ENCODE results near the gene SUGCT.

The SUGCT gene

DNA sequence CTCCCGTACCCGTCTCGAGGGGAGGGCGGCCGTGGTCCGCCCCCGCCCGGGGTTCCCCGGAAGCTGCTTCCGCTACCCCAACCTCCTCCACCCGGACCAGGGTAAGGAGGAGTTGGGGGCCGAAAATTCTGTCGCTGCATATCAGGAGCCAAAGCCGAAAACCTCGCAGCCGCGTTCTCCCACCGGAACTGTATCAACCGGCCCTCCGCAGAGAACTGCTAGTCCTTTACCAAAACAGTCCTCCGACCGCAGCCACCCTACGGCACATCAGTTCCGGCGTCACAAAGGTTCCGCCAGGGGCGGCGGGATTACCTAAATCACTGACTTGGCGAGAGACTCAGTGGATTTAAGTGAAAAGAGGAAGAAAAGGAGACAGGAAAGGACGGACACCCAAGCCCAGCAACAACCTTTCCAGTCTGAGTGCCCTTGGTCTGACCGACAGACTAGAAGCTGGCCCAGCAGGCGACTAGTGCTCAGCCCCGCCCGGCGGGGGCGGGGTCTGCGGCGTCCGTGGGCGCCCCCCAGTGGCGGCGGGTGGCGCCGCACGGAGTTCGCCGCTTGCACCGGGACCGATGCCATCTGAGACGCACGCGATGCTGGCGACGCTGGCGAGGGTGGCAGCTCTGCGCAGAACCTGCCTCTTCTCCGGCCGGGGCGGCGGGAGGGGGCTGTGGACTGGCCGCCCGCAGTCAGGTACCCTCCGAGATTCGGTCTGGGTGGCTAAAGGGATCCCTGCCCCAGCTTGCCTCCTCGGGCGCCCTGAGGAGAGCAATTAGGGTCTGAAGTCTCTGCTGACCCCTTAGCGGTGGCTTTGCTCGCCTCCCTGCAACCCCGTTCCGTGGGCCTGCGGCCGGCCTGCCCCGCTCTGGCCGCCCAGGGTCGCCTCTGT is at the start of gene SUGCT, which contains the start of gene MPLKIP:
SUGCT (plus strand) TSS at position 578 of the 889 bp plus-strand sequence.
MPLKIP (minus strand) TSS at position 195 of the 889 bp plus-strand sequence; CDS start at position 140, 55 bp downstream.
- TF ChIP-seq, protein P1, sequence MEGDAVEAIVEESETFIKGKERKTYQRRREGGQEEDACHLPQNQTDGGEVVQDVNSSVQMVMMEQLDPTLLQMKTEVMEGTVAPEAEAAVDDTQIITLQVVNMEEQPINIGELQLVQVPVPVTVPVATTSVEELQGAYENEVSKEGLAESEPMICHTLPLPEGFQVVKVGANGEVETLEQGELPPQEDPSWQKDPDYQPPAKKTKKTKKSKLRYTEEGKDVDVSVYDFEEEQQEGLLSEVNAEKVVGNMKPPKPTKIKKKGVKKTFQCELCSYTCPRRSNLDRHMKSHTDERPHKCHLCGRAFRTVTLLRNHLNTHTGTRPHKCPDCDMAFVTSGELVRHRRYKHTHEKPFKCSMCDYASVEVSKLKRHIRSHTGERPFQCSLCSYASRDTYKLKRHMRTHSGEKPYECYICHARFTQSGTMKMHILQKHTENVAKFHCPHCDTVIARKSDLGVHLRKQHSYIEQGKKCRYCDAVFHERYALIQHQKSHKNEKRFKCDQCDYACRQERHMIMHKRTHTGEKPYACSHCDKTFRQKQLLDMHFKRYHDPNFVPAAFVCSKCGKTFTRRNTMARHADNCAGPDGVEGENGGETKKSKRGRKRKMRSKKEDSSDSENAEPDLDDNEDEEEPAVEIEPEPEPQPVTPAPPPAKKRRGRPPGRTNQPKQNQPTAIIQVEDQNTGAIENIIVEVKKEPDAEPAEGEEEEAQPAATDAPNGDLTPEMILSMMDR (IDR thresholded peaks at IDR 0.05; ENCODE audit: control insufficient read depth, extremely low read depth, insufficient read depth): peak; percentile 95
- peak within 1 kb of the TSS; percentile 87 for H3K4me3 ChIP-seq (ENCODE audit: low read depth, low read length)
- peak; percentile 65 for DNase-seq (ENCODE audit: low read depth)

DNA sequence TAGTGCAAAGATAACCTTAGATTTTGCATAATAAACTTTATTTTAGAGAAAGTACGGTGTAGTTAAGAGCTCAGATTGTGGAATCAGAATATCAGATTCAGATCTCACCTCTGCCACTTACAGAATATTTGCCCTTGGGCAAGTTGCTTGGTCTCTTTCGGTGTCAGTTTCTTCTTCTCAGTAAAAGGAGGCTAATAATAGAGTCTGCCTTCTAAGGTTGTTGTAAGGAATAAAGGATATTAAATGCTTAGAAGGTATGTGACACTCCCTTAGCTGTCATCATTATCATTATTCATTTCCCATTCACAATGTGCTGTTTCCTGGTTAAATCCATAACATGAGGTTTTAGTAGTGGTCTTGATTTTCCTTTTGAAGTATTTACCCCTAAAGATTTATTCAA is 42.6 kb upstream of the SUGCT start:
- no peak for DNase-seq (ENCODE audit: low read depth)
- H3K4me3 ChIP-seq (ENCODE audit: low read depth, low read length): no peak overlapping the region
- TF ChIP-seq, protein P1 (IDR thresholded peaks at IDR 0.05; ENCODE audit: control insufficient read depth, extremely low read depth, insufficient read depth): no peak

DNA sequence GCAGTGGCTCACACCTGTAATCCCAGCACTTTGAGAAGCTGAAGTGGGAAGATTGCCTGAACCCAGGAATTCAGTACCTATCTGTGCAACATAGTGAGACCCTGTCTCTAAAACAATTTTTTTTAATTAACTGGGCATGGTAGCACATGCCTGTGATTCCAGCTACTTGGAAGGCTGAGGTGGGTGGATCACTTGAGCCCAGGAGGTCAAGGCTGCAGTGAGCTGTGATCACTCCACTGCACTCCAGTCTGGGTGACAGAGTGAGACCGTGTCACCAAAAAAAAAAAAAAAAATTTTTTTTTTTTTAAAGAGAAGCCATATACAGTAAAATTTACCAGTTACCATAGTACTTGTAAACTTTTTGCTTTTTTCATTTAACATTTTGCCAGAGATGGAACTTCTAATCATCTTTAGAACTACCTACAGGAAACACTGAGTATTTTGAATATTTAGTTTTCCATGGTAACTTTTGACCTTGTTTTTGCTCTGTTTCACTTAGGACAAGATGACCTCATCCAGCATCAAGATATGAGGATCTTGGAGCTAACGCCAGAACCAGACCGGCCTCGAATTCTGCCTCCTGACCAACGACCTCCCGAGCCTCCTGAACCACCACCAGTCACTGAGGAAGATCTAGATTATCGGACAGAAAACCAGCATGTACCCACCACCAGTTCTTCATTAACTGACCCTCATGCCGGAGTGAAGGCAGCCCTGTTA is 41.0 kb upstream of the SUGCT start:
- TF ChIP-seq, protein P1 (IDR thresholded peaks at IDR 0.05; ENCODE audit: control insufficient read depth, extremely low read depth, insufficient read depth): no peak
- no peak overlapping the region for H3K4me3 ChIP-seq (ENCODE audit: low read depth, low read length)
- no peak for DNase-seq (ENCODE audit: low read depth)

DNA sequence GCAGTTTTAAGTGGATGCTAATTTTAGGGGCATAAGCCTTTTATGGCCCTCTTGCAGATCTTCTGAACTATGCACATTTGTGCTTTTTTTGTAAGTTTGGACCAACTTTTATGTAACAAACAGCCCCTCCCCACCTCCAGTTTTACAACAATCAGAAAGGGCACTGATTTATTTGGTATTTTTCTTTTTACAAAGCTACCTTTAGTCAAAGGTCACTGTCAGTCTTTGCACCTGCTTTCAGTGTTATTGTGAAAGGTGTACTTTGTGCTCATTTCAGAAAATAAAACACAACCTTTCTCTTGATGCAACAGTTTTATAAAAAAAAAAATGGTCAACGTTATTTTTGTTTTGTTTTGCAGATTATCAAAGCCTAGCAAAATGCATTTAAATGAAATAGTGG is 39.6 kb upstream of the SUGCT start:
- TF ChIP-seq, protein P1 (IDR thresholded peaks at IDR 0.05; ENCODE audit: control insufficient read depth, extremely low read depth, insufficient read depth): no peak
- no peak overlapping the region for H3K4me3 ChIP-seq (ENCODE audit: low read depth, low read length)
- DNase-seq (ENCODE audit: low read depth): no peak

DNA sequence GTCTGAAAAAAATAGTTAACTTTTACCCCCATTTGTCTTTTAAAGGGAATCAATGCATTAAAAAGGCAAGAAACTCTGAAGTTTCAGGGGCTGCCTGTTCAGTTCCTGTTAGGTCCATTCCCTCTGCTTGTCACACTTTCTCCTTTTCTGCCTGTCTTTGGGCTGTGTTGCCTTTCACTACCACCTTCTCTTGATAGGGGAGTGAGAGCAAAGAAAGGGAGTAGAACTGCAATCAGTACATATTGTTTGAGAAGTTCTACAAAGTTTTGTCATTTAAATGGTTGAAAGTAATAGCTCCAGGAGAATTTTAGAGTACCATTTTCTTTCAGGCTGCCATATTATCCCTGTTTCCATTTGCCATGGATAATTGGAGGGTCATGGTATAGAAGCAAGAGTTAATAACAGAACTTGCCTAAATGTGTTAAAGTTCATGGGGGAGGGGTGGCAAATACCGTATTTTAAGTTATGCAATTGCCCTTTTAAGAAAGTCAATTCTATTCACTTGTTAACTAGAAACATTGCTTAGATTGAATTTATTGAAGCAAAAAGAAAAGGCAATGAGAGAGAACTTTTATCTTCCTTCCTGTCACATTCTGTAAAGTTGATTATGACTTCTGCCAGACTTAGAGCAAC is 39.0 kb upstream of the SUGCT start:
- no peak overlapping the region for H3K4me3 ChIP-seq (ENCODE audit: low read depth, low read length)
- TF ChIP-seq, protein P1 (IDR thresholded peaks at IDR 0.05; ENCODE audit: control insufficient read depth, extremely low read depth, insufficient read depth): no peak
- DNase-seq (ENCODE audit: low read depth): no peak

DNA sequence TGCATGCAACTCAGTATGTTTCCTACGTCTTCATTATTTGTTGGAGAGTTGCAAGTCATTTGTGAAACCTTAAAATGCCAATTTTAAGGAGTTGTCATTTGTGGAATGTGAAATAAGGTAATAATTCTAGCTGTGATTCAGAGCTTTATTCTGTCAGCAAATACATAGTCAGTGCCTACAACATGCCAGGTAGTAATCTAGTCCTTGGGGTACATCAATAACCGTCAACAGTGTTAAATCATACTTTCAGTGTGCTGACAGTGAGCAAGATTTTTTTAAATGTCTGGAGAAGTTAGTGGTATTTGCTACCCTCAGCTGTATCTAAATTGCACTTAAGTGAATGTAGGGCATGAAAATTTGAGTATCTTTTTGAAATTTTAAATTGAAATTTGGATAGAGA is 37.1 kb upstream of the SUGCT start:
- DNase-seq (ENCODE audit: low read depth): no peak
- H3K4me3 ChIP-seq (ENCODE audit: low read depth, low read length): no peak overlapping the region
- TF ChIP-seq, protein P1 (IDR thresholded peaks at IDR 0.05; ENCODE audit: control insufficient read depth, extremely low read depth, insufficient read depth): no peak

All from LNCaP clone FGC (cell line).